GM18909 (cell line): ENCODE results near the gene SLC8A2.

Source experiments
- ATAC-seq: cut with Tn5 transposase; IDR thresholded peaks from one replicate; pipeline ENCODE4 v1.9.1; 2021; ENCODE audit warnings: mild to moderate bottlenecking; ENCODE audit not compliant: unreplicated experiment, poor library complexity

Gene SLC8A2

GRCh38 chr19:47467914-47468313, 3.8 kb downstream of the SLC8A2 start:
- ATAC-seq, result no peak

DNA sequence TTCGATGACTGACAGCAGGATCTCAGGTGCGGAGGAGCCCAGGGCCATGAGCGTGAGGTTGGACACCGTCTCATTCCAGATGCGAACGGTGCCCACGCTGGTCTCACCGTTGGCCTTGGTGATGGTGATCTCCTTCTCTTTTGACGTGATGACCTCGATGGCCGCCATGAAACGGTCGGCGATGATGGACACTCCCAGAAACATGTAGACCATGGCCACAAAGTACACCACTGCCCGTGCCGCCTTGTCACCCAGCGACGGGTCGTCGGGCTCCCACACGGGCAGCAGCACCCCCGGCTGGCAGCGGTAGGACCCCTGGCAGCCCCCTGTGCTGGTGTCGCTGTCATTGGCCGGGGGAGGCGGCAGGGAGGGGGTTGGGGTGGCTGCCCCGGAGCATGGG, 5.7 kb downstream of the SLC8A2 start:
- no peak for ATAC-seq

GRCh38 chr19:47464675-47465419, 6.8 kb downstream of the SLC8A2 start:
- no peak for ATAC-seq

DNA sequence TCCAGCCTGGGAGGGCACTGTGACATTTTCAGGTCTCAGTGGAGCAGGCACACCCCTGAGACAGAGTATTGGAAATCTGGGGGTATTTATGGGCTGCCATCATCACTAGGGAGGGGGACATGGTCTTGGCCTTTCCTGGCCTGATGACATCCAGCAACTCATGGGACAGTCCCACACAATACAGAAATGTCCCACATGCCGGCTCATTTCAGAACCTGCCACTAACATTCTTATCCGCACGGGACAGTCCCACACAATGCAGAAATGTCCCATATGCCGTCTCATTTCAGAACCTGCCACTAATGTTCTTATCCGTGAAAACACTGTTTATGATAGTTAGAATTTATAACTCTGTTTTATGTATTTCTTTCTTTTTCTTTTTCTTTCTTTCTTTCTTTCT, 9.8 kb downstream of the SLC8A2 start:
- no peak for ATAC-seq

GRCh38 chr19:47459477-47459876, 12.2 kb downstream of the SLC8A2 start:
- no peak for ATAC-seq

DNA sequence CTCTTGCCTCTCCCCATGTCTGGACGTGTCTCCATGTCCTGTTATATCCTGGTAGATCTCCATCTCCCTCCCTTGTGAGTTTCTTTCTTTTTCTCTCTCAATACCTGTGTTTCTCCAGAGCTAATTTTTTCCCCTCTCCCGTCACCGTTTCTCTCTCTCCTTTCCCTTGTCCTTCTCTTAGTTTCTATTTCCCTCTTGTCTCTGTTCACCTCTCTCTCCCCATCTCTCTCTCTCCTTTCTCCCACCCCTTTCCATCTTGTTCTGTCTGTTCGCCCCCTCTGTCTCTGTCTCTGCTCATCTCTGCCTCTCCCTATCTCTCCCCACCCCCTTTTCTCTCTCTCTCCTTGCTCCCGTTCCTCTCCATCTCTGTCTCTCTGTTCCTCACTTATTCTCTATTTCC, 13.0 kb downstream of the SLC8A2 start:
- no peak for ATAC-seq

DNA sequence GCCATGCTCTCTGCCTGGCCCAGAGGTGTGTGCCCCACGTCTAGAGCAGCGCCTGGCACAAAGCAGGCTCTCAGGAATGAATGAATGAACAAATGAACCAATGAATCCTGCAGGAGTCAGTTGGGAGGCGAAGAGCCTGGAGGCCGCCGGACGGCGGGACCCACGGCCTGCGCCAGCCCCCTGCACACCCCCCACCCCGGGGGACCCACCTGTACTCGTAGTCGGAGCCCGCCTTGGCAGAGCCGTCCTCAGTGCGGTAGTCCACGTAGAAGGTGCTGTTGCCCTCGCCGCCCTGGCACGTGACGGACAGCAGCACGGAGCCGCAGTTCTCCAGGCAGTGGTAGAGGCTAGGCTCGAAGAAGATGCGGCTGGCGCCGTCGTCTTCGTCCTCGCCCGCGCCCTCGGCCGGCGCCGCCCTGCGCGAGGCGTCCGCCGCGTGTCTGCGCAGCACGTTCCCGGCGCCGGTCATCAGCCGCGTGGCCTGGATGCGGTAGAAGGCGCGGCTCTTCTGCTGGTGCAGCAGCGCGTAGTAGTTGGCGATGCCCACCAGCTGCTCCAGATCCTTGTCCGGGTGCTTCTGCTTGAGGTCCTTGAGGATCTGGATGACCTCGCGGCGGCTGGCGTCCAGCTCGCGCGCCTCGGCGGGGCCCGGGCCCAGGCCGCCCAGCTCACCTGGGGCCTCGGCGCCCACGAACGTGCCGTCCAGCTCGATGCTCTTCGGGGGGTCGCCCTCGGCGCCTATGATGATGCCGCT, 14.8 kb downstream of the SLC8A2 start:
- no peak for ATAC-seq

GRCh38 chr19:47450478-47450877, 21.2 kb downstream of the SLC8A2 start:
- no peak for ATAC-seq

- no peak for ATAC-seq
Measured at GRCh38 chr19:47448360-47448727, 23.3 kb downstream of the SLC8A2 start.

GRCh38 chr19:47447470-47448359, 24.0 kb downstream of the SLC8A2 start:
- no peak for ATAC-seq

- no peak for ATAC-seq
Measured at GRCh38 chr19:47446534-47447469, 24.9 kb downstream of the SLC8A2 start.

- ATAC-seq, result no peak
Measured at GRCh38 chr19:47445937-47446402, 25.7 kb downstream of the SLC8A2 start.

GRCh38 chr19:47445527-47445926, 26.2 kb downstream of the SLC8A2 start:
- ATAC-seq, result no peak

GRCh38 chr19:47444388-47444821, 27.3 kb downstream of the SLC8A2 start:
- ATAC-seq, result no peak

DNA sequence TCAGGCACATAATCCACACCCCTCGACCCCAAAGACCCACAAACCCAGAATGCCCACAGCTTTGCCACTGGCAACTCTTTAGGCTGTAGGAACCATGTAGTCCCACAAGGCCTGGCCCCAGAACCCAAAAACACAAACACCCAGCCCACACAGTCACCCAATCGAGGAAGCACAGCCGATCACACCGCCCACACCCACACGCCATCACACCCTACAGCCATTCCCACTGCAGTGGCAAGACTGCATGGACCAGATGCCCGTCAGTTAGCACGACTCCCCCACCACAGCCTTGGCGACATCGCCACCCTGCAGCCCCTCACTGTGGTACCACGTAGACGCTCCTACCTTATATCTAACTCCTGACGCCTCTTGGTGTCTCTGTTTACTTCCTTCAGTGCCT, 28.4 kb downstream of the SLC8A2 start:
- ATAC-seq, result no peak

DNA sequence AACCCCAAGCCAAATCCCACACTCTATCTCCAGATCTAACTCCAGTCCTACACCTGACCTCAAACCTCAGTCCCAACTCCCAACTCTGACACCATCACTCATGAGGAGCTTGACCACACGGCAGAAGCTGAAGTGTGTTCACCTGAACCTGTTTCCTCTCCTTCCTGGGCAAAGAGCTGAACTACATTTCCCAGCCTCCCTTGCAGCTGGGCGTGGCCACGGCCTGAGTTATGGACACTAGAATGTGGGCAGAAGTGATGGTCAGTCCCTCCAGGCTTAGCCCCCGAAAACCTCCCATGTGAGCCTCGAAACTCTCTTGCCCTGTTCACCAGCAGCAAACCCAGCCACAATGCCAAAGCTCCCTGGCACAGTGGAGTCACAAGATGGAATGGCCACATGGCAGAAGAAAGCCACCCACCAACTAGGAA, 32.9 kb downstream of the SLC8A2 start:
- ATAC-seq, result no peak

DNA sequence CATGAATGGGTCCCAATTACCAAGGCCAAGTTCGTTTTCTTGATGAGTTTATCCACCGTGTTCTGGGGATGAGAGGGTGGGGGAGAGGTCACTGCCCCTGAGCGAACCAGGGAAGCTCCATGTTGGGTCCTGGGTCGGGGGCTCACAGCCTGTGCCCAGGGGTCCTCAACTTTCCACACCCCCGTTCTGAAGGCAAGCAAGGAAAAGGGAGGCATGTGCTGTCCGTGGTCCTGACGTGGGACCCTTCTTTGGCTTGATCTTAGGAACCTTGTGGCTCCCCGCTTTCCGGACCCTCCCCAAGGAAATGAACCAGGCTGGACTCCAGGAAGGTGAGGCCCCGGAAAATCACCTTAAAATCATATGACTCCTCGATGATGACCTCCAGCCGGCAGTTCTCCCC, 34.2 kb downstream of the SLC8A2 start:
- ATAC-seq, result no peak

DNA sequence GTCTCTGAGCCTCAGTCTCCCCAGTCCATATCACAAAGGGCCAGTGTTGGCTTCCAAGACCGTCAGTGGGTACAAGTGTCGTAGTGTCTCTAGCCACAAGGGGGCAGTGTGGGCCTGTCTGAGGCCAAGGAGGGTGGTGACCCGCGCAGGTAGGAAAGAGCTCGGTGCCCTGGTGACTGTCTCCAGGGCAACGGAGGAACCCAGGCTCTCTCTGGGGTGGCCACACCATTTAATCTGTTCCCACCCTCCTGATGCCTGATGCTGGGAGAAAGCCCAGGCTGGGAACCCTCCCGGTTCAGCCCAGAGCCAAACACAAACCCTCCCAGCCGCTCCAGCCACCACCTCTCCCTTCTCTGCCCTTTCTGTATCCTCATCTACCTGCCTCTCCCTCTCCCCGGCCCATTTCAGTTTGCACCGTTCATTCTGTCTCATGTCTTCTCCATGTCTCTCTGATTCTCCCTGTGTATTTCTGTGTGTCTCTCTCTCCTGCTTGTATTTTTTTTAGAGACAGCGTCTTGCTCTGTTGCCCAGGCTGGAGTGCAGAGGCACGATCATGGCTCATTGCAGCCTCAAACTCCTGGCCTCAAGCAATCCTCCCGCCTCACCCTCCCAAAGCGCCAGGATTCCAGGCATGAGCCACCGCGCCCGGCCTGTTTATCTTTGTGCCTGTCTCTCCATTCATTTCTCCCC, 34.8 kb downstream of the SLC8A2 start:
- no peak for ATAC-seq

GRCh38 chr19:47435883-47436417, 35.7 kb downstream of the SLC8A2 start:
- no peak for ATAC-seq
